GM12891 (cell line): ENCODE results near the gene TAF4. TPM values are rescaled to one million over a fixed set of nuclear protein-coding genes. Genes with fewer than 3 reads are reported as not detected.

Source experiments
- DNase-seq: peaks from one replicate; pipeline ENCODE4 v3.0.0; 2011; ENCODE audit warnings: low spot score; ENCODE audit not compliant: insufficient read length
- FAIRE-seq: peaks from 2 replicates; lab custom pipeline; 2011; peaks lifted over from hg19 to GRCh38; lab: Jason Lieb, UNC
- PAX5 ChIP-seq: IDR thresholded peaks from 2 replicates; pipeline ENCODE4 v1.6.1; 2011; ENCODE audit warnings: low read length, moderate library complexity, mild to moderate bottlenecking; ENCODE audit not compliant: insufficient read depth, severe bottlenecking
- POLR2A ChIP-seq: IDR thresholded peaks from 2 replicates; pipeline ENCODE4 v1.6.1; 2011; ENCODE audit warnings: low read depth, low read length, control low read depth
- POLR2AphosphoS5 ChIP-seq: IDR thresholded peaks from 2 replicates; pipeline ENCODE4 v1.6.1; 2011; ENCODE audit warnings: low read depth, low read length, control low read depth
- POU2F2 ChIP-seq: IDR thresholded peaks from 2 replicates; pipeline ENCODE4 v1.6.1; 2011; ENCODE audit warnings: low read depth, mild to moderate bottlenecking, control low read depth, low read length, moderate library complexity
- SPI1 ChIP-seq: IDR thresholded peaks from 2 replicates; pipeline ENCODE4 v1.6.1; 2011; ENCODE audit warnings: low read depth, low read length, control low read depth
- TAF1 ChIP-seq: IDR thresholded peaks from 2 replicates; pipeline ENCODE4 v1.6.1; 2011; ENCODE audit warnings: low read depth, low read length, control low read depth
- polyA plus RNA-seq: library from polyadenylated mRNA; unstranded; fragments of >200 nt; gene quantifications from one replicate; pipeline ENCODE4 v1.2.1, GENCODE V29; 2012; ENCODE audit warnings: low read depth, missing spikeins, inconsistent platforms; ENCODE audit not compliant: missing spikeins

Gene TAF4, protein sequence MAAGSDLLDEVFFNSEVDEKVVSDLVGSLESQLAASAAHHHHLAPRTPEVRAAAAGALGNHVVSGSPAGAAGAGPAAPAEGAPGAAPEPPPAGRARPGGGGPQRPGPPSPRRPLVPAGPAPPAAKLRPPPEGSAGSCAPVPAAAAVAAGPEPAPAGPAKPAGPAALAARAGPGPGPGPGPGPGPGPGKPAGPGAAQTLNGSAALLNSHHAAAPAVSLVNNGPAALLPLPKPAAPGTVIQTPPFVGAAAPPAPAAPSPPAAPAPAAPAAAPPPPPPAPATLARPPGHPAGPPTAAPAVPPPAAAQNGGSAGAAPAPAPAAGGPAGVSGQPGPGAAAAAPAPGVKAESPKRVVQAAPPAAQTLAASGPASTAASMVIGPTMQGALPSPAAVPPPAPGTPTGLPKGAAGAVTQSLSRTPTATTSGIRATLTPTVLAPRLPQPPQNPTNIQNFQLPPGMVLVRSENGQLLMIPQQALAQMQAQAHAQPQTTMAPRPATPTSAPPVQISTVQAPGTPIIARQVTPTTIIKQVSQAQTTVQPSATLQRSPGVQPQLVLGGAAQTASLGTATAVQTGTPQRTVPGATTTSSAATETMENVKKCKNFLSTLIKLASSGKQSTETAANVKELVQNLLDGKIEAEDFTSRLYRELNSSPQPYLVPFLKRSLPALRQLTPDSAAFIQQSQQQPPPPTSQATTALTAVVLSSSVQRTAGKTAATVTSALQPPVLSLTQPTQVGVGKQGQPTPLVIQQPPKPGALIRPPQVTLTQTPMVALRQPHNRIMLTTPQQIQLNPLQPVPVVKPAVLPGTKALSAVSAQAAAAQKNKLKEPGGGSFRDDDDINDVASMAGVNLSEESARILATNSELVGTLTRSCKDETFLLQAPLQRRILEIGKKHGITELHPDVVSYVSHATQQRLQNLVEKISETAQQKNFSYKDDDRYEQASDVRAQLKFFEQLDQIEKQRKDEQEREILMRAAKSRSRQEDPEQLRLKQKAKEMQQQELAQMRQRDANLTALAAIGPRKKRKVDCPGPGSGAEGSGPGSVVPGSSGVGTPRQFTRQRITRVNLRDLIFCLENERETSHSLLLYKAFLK
- 8.1 TPM for polyA plus RNA-seq

DNA sequence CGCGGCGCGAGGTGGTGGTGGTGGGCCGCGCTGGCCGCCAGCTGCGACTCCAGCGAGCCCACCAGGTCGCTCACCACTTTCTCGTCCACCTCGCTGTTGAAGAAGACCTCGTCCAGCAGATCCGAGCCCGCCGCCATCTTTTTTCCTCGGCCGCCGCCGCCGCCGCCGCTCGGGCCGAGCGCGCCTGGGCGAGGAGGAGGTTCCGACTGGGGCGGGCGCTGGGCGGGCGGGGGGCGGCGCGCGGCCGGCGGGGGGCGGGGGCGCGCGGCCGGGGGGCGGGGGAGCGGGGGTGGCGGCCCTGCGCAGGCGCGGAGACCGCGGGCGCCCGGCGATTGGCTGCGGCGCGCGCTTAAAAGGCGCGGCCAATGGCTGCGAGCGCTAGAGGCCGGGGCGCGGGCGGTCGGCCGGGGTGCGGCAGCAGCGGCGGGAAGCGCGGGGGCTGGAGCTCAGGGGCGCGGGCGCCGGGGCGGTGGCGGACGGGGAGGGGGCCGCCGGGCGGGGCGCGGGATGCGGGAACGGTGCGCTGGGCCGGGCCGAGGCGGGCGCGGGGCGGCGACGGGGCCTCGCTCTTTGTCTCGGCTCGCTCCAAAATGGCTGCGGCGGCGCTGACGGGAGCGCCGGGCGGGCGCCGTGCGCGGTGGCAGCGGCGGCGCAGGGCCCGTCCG lies at the start of gene TAF4:
Gene TAF4 (minus strand): TSS at position 208 of the 665 bp plus-strand sequence. CDS start 71 bp downstream, at position 137.
- TF ChIP-seq TAF1: peak; percentile 45; the same call in 1 of the 2 replicates
- no peak for TF ChIP-seq PAX5
- TF ChIP-seq POLR2AphosphoS5: peak; percentile 74
- TF ChIP-seq POLR2A: peak; percentile 90
- TF ChIP-seq SPI1: no peak
- TF ChIP-seq POU2F2: 0 out of 2 replicates have a peak, but pooled peaks have one; percentile 63
- DNase-seq: peak; percentile 99

DNA sequence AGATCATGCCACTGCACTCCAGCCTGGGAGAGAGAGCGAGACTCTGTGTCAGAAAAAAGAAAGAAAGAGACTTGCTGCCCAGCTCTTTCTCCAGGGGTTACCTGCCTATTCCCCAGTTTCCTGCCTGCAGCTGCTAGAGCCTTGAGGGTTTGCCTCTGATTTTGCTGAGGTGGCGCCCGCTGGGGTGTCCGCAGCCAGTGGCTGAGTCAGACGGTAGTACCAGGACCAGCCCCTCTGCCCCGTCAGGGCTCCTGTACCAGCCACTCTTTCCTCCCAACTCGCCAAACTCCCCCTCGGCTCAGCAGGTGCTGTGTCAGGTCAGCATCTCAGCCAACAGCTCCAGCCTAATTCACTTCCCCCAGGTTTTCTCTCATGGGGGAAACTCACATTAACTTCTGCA lies 49.2 kb upstream of the TAF4 start:
- TF ChIP-seq SPI1 (no peak), TAF1 (no peak)
- FAIRE-seq (no peak), DNase-seq (no peak)

More for the DNA sequence above, at the start of gene TAF4:
- FAIRE-seq: peak; percentile 35

DNA sequence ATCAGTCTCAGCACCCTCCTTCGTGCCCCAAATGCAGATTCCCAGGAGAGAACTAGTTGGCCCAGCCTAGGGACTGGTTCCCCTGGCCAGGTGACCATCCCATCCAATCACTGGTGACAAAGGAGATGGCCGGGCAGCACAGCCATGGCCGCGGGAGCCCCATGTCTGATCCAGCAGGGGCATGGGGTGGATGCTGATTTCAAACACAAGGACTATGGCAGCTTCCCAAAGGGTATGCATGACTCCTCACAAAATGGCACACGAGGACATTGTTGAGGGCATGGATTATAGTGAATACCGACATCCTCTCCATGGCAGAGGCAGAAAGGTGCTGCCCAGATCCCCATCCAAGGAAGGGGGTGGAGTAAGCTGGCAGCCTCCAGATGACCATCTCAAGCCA lies 46.7 kb upstream of the TAF4 start:
- no peak for FAIRE-seq
- no peak for DNase-seq
- TF ChIP-seq PAX5 (no peak), TAF1 (no peak), SPI1 (no peak), POLR2AphosphoS5 (no peak), POU2F2 (no peak), POLR2A (no peak)

DNA sequence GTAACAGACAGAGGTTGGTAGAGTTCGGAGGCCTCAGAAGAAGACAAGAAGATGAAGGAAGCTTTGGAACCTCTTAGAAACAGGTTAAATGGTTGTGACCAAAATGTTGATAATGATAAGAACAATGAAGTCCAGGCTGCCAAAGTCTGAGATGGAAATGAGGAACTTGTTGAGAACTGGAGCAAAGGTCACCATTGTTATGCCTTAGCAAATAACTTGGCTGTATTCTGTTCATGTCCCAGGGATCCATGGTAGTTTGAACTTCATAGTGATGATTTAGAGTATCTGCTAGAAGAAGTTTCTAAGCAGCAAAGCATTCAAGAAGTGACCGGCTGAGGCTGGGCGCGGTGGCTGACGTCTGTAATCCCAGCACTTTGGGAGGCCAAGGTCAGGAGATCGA lies 45.5 kb upstream of the TAF4 start:
- TF ChIP-seq POU2F2 (no peak), SPI1 (no peak), PAX5 (no peak), POLR2A (no peak), TAF1 (no peak), POLR2AphosphoS5 (no peak)
- FAIRE-seq (no peak), DNase-seq (no peak)

DNA sequence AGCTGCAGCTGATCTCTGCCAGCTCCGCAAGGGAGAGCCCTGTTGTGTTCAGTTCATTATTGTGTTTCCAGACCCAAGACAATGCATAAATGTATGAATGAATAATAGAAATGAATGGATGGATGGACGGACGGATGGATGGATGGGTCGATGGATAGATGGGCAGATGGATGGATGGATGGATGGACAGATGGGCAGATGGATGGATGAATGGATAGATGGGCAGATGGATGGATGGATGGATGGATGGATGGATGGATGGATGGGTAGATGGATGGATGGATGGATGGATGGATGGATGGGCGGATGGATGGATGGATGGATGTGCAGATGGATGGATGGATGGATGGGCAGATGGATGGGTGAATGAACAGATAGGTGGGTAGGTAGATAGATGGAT lies 39.9 kb upstream of the TAF4 start:
- DNase-seq: no peak
- TF ChIP-seq SPI1: no peak
- TF ChIP-seq PAX5: no peak
- no peak for TF ChIP-seq POLR2A
- no peak for TF ChIP-seq POLR2AphosphoS5
- no peak for TF ChIP-seq POU2F2
- no peak for FAIRE-seq

DNA sequence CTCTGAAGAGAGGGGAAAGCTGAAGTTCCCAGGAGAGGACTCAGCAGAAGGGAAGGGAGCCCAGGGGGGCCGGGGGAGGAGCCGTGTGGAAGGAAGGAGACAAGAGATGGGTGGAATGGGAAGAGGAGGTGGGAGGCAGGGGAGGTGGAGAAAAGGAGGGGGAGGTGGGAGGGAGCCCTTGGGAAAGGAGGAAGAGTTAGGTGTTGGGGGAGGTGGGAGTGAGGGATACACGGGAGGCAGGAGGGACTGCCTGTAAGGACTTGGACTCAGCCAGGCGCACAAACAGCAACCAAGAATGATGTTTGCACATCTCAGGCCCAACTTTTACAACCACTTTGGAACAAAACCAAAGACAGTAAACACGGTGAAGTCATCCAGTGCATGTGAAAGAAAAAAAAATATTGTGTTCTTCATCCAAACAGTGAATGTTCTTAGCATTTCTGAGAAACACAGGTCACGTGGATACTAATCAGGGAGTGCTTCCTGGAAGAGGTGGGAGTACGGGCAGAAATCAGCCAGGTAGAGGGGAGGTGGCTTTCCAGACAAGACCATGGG lies 39.2 kb upstream of the TAF4 start:
- DNase-seq: no peak
- no peak for TF ChIP-seq POLR2A
- no peak for FAIRE-seq

DNA sequence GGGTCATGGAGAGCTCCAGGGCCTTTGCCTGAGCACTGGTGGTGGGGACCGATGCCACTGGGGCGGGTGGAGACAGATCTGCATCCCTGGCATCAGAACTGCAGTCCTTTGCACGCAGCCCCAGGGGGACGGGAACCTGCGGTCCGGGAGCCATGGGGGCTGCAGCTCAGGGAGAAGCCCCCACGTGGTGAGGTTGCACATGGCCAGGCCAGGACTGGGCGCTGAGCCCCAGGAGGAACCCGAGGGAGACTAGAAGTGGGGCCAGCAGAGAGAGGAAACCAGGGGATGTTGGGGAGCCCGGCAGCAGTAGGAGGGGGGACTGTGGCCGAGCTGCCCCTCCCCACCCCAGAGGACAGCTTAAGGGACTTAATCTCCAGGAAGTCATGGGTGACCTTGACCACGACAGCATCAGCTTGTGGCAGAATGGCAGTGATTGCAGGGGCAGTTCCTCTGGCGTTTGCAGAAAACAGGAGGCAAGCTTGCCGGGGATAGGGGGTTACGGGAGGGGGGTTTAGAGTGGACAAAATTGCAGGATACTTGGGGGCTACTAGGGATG lies 38.6 kb upstream of the TAF4 start:
- no peak for TF ChIP-seq POLR2AphosphoS5
- TF ChIP-seq POLR2A: no peak
- no peak for TF ChIP-seq TAF1
- no peak for TF ChIP-seq POU2F2
- TF ChIP-seq SPI1: no peak
- TF ChIP-seq PAX5: no peak
- DNase-seq: no peak
- FAIRE-seq: no peak

DNA sequence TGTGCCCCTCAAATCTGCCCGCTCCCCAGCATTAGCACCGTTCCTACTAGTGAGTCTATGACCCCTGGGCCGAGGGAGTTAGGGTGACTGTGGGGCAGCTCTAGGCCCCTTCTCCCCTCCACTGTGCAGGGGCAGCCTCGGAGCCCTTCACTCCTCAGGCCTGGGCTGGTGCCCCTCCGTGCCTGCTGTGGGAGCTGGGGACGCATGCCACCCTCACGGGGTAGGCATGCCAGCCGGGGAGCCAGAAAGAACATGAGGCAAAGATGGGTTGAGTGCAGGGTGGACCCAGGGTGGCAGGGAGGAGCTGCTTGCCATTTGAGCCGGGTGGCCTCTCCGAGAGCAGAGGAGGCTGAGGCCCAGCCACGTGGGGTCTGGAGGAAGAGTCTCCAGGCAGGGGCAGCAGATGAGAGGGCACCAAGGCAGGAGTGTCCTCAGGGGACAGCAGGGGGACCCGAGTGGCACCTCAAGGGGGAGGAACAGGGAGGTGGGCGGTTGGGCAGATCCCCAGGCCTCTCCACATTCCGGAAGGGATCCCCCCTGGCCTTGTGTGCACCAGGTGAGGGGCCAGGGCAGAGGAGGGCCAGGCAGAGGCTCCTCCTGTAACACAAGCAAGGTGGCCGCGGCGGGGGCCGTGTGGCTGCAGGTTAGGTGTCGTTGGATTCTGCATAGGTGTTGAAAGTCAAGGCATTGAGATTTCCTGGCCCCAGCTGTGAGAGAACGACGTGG lies 38.0 kb upstream of the TAF4 start:
- TF ChIP-seq PAX5: no peak
- TF ChIP-seq SPI1: no peak
- FAIRE-seq: no peak
- no peak for DNase-seq
